Panc1 (cell line): Measurements from ENCODE around the gene FBXO42. TPM values are rescaled to one million over a fixed set of nuclear protein-coding genes. Genes with fewer than 3 reads are reported as not detected.

ENCODE experiments used
- ATAC-seq: fragments of 200-7000 bp; cut with Tn5 transposase; 2 replicates; pipeline ENCODE4 v1.9.1; 2020; ENCODE audit warnings: mild to moderate bottlenecking, moderate library complexity
- BruUV-seq: library from RNA; stranded (reverse); fragments of 400-500 nt; replicated peaks from 2 replicates; lab custom pipeline; 2021; lab: Mats Ljungman, UMichigan
- CTCF ChIA-PET: fragments of 300-600 bp; sonication (Branson Sonifier 250); formaldehyde crosslinking; loops from one replicate; lab custom pipeline; 2022; ENCODE audit warnings: antibody characterized with exemption; lab: Charles Lee
- POLR2A ChIA-PET: fragments of 300-600 bp; sonication (Branson Sonifier 250); formaldehyde crosslinking; loops from one replicate; lab custom pipeline; 2022; ENCODE audit warnings: antibody characterized with exemption; lab: Charles Lee
- DNase-seq: peaks from one replicate; pipeline ENCODE4 v3.0.0-alpha.2; 2010; ENCODE audit warnings: low read depth, low spot score
- H3K27ac ChIP-seq: 2 replicates; pipeline ENCODE4 v1.5.1; 2011; ENCODE audit warnings: mild to moderate bottlenecking, low read length, inconsistent platforms
- H3K27me3 ChIP-seq: fragments of 200-500 bp; sonication (Bioruptor generic); 2 replicates; pipeline ENCODE4 v1.6.0; 2014; ENCODE audit warnings: low read length, inconsistent platforms; ENCODE audit not compliant: control insufficient read depth, insufficient read depth
- H3K36me3 ChIP-seq: fragments of 200-500 bp; sonication (Bioruptor generic); 2 replicates; pipeline ENCODE4 v1.5.1; 2014; ENCODE audit warnings: inconsistent platforms, mild to moderate bottlenecking, low read length, moderate library complexity; ENCODE audit not compliant: control insufficient read depth, insufficient read depth
- H3K4me1 ChIP-seq: 2 replicates; pipeline ENCODE4 v1.5.1; 2011; ENCODE audit warnings: inconsistent platforms, mild to moderate bottlenecking, low read length, moderate library complexity; ENCODE audit not compliant: control insufficient read depth, insufficient read depth
- H3K4me3 ChIP-seq, 2 experiments: 2 replicates each; pipeline ENCODE4 v1.5.1; 2011 to 2012; ENCODE audit warnings: low read depth in 2 of 2, low read length in 2 of 2, mild to moderate bottlenecking in 2 of 2, inconsistent platforms in 1 of 2, moderate library complexity in 1 of 2
- H3K9me3 ChIP-seq: fragments of 200-500 bp; sonication (Bioruptor generic); 2 replicates; pipeline ENCODE4 v1.5.1; 2014; ENCODE audit warnings: low read depth, mild to moderate bottlenecking, inconsistent platforms, low read length, moderate library complexity; ENCODE audit not compliant: control insufficient read depth, insufficient read depth
- POLR2AphosphoS5 ChIP-seq: IDR thresholded peaks from 2 replicates; pipeline ENCODE4 v1.6.1; 2012; ENCODE audit warnings: mild to moderate bottlenecking, low read depth, low read length, moderate library complexity
- SIN3A ChIP-seq: IDR thresholded peaks from 2 replicates; pipeline ENCODE4 v1.6.1; 2012; ENCODE audit warnings: low read depth, mild to moderate bottlenecking, low read length, moderate library complexity, borderline replicate concordance; ENCODE audit not compliant: insufficient read depth
- TCF7L2 ChIP-seq: IDR thresholded peaks from 2 replicates; pipeline ENCODE4 v1.6.1; 2011; ENCODE audit warnings: mild to moderate bottlenecking, low read depth, low read length, inconsistent platforms
- in situ Hi-C: cut with HindIII; loops from 2 replicates; pipeline ENCODE4 v1.10.0; 2016; ENCODE audit warnings: low sequenced_read_pairs, low pct_unique_long_range_greater_than_20kb
- intact Hi-C: fragments of 100-400 bp; cut with micrococcal nuclease; formaldehyde crosslinking; loops from one replicate; pipeline ENCODE4 v1.10.0; 2022; ENCODE audit not compliant: unreplicated experiment
- total RNA-seq: library from RNA; stranded (reverse); gene quantifications from one replicate; pipeline ENCODE4 v1.2.1, GENCODE V29; 2021; ENCODE audit not compliant: unreplicated experiment
- TF ChIP-seq, protein P1 (sequence below), 2 experiments: IDR thresholded peaks; 2 replicates each; pipeline ENCODE4 v1.6.1; 2011 to 2012; ENCODE audit warnings: low read depth in 2 of 2, control low read depth in 1 of 2, low read length in 1 of 2, mild to moderate bottlenecking in 1 of 2, moderate library complexity in 1 of 2; ENCODE audit not compliant: insufficient read depth in 1 of 2
- TF ChIP-seq, protein P2 (sequence below): fragments of 450-650 bp; IDR thresholded peaks from 2 replicates; pipeline ENCODE4 v1.5.1; 2017; ENCODE audit warnings: mild to moderate bottlenecking

The FBXO42 gene
- total RNA-seq, 1 experiment from 2014 or later = 25.7 TPM

DNA sequence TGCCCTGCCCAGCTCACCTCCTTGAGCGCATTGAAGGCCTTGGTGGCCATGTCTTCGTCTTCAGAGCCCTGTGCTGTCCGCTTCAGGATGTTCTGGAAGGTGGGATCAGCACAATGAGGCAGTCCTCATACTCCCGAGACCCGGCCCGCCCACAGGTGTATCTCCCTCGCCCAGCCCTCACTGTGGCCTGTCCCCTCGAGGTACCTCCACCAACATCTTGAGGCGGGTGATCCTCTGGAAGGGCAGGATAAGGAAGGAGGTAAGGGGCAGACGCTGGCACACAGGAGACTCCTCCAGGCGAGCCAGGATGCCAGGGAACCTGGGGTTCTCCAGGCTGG is 147.0 kb downstream of the FBXO42 start:
- intact Hi-C loops = no loop called here
- TF ChIP-seq TCF7L2 (no peak), SIN3A (no peak), POLR2AphosphoS5 (no peak)
- TF ChIP-seq, protein P1, sequence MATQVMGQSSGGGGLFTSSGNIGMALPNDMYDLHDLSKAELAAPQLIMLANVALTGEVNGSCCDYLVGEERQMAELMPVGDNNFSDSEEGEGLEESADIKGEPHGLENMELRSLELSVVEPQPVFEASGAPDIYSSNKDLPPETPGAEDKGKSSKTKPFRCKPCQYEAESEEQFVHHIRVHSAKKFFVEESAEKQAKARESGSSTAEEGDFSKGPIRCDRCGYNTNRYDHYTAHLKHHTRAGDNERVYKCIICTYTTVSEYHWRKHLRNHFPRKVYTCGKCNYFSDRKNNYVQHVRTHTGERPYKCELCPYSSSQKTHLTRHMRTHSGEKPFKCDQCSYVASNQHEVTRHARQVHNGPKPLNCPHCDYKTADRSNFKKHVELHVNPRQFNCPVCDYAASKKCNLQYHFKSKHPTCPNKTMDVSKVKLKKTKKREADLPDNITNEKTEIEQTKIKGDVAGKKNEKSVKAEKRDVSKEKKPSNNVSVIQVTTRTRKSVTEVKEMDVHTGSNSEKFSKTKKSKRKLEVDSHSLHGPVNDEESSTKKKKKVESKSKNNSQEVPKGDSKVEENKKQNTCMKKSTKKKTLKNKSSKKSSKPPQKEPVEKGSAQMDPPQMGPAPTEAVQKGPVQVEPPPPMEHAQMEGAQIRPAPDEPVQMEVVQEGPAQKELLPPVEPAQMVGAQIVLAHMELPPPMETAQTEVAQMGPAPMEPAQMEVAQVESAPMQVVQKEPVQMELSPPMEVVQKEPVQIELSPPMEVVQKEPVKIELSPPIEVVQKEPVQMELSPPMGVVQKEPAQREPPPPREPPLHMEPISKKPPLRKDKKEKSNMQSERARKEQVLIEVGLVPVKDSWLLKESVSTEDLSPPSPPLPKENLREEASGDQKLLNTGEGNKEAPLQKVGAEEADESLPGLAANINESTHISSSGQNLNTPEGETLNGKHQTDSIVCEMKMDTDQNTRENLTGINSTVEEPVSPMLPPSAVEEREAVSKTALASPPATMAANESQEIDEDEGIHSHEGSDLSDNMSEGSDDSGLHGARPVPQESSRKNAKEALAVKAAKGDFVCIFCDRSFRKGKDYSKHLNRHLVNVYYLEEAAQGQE (IDR thresholded peaks at IDR 0.05; ENCODE audit: insufficient read depth in 1 of 2, low read depth in 2 of 2, low read length in 1 of 2) = no peak
- TF ChIP-seq, protein P2, sequence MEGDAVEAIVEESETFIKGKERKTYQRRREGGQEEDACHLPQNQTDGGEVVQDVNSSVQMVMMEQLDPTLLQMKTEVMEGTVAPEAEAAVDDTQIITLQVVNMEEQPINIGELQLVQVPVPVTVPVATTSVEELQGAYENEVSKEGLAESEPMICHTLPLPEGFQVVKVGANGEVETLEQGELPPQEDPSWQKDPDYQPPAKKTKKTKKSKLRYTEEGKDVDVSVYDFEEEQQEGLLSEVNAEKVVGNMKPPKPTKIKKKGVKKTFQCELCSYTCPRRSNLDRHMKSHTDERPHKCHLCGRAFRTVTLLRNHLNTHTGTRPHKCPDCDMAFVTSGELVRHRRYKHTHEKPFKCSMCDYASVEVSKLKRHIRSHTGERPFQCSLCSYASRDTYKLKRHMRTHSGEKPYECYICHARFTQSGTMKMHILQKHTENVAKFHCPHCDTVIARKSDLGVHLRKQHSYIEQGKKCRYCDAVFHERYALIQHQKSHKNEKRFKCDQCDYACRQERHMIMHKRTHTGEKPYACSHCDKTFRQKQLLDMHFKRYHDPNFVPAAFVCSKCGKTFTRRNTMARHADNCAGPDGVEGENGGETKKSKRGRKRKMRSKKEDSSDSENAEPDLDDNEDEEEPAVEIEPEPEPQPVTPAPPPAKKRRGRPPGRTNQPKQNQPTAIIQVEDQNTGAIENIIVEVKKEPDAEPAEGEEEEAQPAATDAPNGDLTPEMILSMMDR = no peak
- ChIA-PET CTCF (interaction anchor here (0.7 kb wide), 1 partner anchor 221 kb away, joined by 3 read pairs; no protein-coding TSS in a partner anchor), POLR2A (no interaction called here)
- in situ Hi-C loops = no loop called here
- no peaks in the 10 kb centered on the region for H3K9me3 ChIP-seq
- H3K27ac ChIP-seq = 0 out of 2 replicates have a peak overlapping the region, but pooled peaks have one; percentile 87
- H3K4me1 ChIP-seq = peaks cover 22% of the 10 kb centered on the region
- TSS peak; percentile 33 for BruUV-seq
- ATAC-seq (no peak), DNase-seq (no peak)
- no peak overlapping the region for H3K4me3 ChIP-seq
- H3K27me3 ChIP-seq = no peaks in the 10 kb centered on the region
- no peaks in the 10 kb centered on the region; the same call in 1 of the 2 replicates for H3K36me3 ChIP-seq

DNA sequence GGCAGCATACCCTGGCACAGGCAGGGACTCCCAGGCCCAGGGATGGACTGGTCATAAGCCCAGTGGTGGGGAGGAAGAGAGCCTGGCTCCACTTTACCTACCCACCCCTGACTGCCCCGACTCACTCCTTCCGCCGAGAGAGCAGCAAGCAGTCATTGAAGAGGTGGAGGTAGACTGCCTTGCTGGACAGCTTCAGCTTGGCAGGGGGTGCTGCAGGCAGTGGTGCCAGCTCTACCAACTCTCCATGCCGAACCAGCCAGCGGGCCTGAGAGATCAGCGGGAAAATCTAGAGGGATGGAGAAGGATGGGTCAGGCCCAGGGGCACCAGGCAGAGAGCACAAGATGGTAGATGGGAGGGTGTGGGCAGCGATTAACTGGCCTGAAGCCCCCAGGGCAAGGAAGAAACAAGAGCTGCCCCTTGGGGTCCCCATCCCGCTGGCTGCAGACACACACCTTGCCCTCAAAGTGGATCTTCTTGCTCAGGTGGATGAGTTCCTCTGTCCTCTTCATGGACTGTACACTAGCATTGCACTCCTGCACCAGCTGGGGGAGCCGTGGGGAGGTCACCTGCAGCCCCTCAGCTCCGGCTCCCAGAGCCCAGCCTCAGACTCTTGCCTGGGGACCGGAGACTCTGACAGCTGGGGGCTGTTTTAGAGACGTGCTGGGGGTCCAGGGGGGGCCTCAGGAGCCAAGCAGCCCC is 147.5 kb downstream of the FBXO42 start:
- BruUV-seq = no TSS peak
- H3K4me1 ChIP-seq = peaks cover 22% of the 10 kb centered on the region
- DNase-seq (no peak), ATAC-seq (no peak)
- ChIA-PET POLR2A (no interaction called here), CTCF (interaction anchor here (0.6 to 0.7 kb wide), 2 partner anchors 106 to 221 kb away, joined by 3 to 8 read pairs; no protein-coding TSS in a partner anchor)
- H3K27me3 ChIP-seq = no peaks in the 10 kb centered on the region
- in situ Hi-C loops = no loop called here
- no peaks in the 10 kb centered on the region; the same call in 1 of the 2 replicates for H3K36me3 ChIP-seq
- no peak overlapping the region for H3K4me3 ChIP-seq
- intact Hi-C loops = no loop called here
- TF ChIP-seq, protein P2 = no peak; the same call in 1 of the 2 replicates
- H3K27ac ChIP-seq = no peak overlapping the region
- no peaks in the 10 kb centered on the region for H3K9me3 ChIP-seq
